Measurements from ENCODE around the gene RPL3.
A peak's percentile ranks its signal among the peaks of the same experiment; 100 is the strongest.

RPL3 gene

GRCh38 chr22:39293766-39294368 is 25.6 kb downstream of the RPL3 start:
- ChIA-PET CTCF (interaction anchor here (0.9 to 1.1 kb wide), 2 partner anchors 15 to 33 kb away, joined by 3 to 4 read pairs; no protein-coding TSS in a partner anchor), POLR2A (no interaction called here)
- TF ChIP-seq ZNF384 (IDR thresholded peaks at IDR 0.05), result no peak
- TF ChIP-seq PKNOX1 (IDR thresholded peaks at IDR 0.05), result no peak
- TF ChIP-seq LEF1 (IDR thresholded peaks at IDR 0.05; ENCODE audit: borderline replicate concordance), result no peak
- DNase-seq (ENCODE audit: extremely low spot score), result no peak

GRCh38 chr22:39292561-39293074 is 26.8 kb downstream of the RPL3 start:
- ChIA-PET CTCF (interaction anchor here (1.0 kb wide), 1 partner anchor 19 kb away, joined by 4 read pairs; no protein-coding TSS in a partner anchor), POLR2A (interaction anchor here (1.7 kb wide), 1 partner anchor 27 kb away, joined by 5 read pairs; the partner anchor contains the start of gene RPL3)
- peak; percentile 48 for DNase-seq (ENCODE audit: extremely low spot score)
- TF ChIP-seq TARDBP (IDR thresholded peaks at IDR 0.05), result no peak
- no peak for TF ChIP-seq ELF4 (IDR thresholded peaks at IDR 0.05)
- peak; percentile 61 for TF ChIP-seq L3MBTL2 (conservative IDR thresholded peaks at IDR 0.05)
- TF ChIP-seq PKNOX1 (IDR thresholded peaks at IDR 0.05), result no peak

- CTCF ChIA-PET, result interaction anchor here (1.0 kb wide), 1 partner anchor 19 kb away, joined by 4 read pairs; no protein-coding TSS in a partner anchor
- POLR2A ChIA-PET, result interaction anchor here (1.7 kb wide), 1 partner anchor 28 kb away, joined by 5 read pairs; the partner anchor contains the start of gene RPL3
- TF ChIP-seq ZNF384 (IDR thresholded peaks at IDR 0.05) (no peak), PKNOX1 (IDR thresholded peaks at IDR 0.05) (no peak), TARDBP (IDR thresholded peaks at IDR 0.05) (no peak), CTBP1 (IDR thresholded peaks at IDR 0.05; ENCODE audit: borderline replicate concordance) (no peak), ARNT (IDR thresholded peaks at IDR 0.05) (no peak), FOXA1 (IDR thresholded peaks at IDR 0.05) (no peak)
- no peak for DNase-seq (ENCODE audit: extremely low spot score)
Measured at GRCh38 chr22:39292031-39292462, 27.4 kb downstream of the RPL3 start.

GRCh38 chr22:39291523-39291922 is 27.9 kb downstream of the RPL3 start:
- POLR2A ChIA-PET, result interaction anchor here (1.7 kb wide), 1 partner anchor 28 kb away, joined by 5 read pairs; the partner anchor contains the start of gene RPL3
- CTCF ChIA-PET, result interaction anchor here (0.9 to 1.0 kb wide), 3 partner anchors 12 to 30 kb away, joined by 3 to 4 read pairs (median 3); no protein-coding TSS in a partner anchor

GRCh38 chr22:39290724-39291161 is 28.7 kb downstream of the RPL3 start:
- POLR2A ChIA-PET, result interaction anchor here (1.8 kb wide), 1 partner anchor 29 kb away, joined by 4 read pairs; the partner anchor contains the start of gene RPL3
- no peak for TF ChIP-seq L3MBTL2 (conservative IDR thresholded peaks at IDR 0.05)
- no peak for TF ChIP-seq ELF4 (IDR thresholded peaks at IDR 0.05)
- no peak for TF ChIP-seq FOXM1 (IDR thresholded peaks at IDR 0.05; ENCODE audit: borderline replicate concordance)
- no peak for TF ChIP-seq HDGF (IDR thresholded peaks at IDR 0.05; ENCODE audit: borderline replicate concordance)
- TF ChIP-seq FOXA1 (IDR thresholded peaks at IDR 0.05), result no peak
- TF ChIP-seq BHLHE40 (IDR thresholded peaks at IDR 0.05; ENCODE audit: borderline replicate concordance), result no peak
- TF ChIP-seq SUZ12 (IDR thresholded peaks at IDR 0.05), result no peak
- no peak for DNase-seq (ENCODE audit: extremely low spot score)
- CTCF ChIA-PET, result interaction anchor here (0.9 to 1.0 kb wide), 2 partner anchors 11 to 29 kb away, joined by 3 read pairs; no protein-coding TSS in a partner anchor

More at GRCh38 chr22:39291523-39291922, 27.9 kb downstream of the RPL3 start:
- TF ChIP-seq L3MBTL2 (conservative IDR thresholded peaks at IDR 0.05) (no peak), FOXA1 (IDR thresholded peaks at IDR 0.05) (no peak), ZNF384 (IDR thresholded peaks at IDR 0.05) (no peak), TARDBP (IDR thresholded peaks at IDR 0.05) (no peak), FOXM1 (IDR thresholded peaks at IDR 0.05; ENCODE audit: borderline replicate concordance) (no peak), CTBP1 (IDR thresholded peaks at IDR 0.05; ENCODE audit: borderline replicate concordance) (no peak), LEF1 (IDR thresholded peaks at IDR 0.05; ENCODE audit: borderline replicate concordance) (no peak), PKNOX1 (IDR thresholded peaks at IDR 0.05) (no peak), SUZ12 (IDR thresholded peaks at IDR 0.05) (no peak), SP1 (IDR thresholded peaks at IDR 0.05) (no peak), FOXK2 (IDR thresholded peaks at IDR 0.05) (no peak)
- no peak for DNase-seq (ENCODE audit: extremely low spot score)

GRCh38 chr22:39289975-39290720 is 29.3 kb downstream of the RPL3 start:
- ChIA-PET CTCF (interaction anchor here (1.0 kb wide), 1 partner anchor 29 kb away, joined by 3 read pairs; no protein-coding TSS in a partner anchor), POLR2A (interaction anchor here (1.8 kb wide), 1 partner anchor 29 kb away, joined by 4 read pairs; the partner anchor contains the start of gene RPL3)
- no peak for DNase-seq (ENCODE audit: extremely low spot score)
- TF ChIP-seq L3MBTL2 (conservative IDR thresholded peaks at IDR 0.05) (no peak), LEF1 (IDR thresholded peaks at IDR 0.05; ENCODE audit: borderline replicate concordance) (no peak), PKNOX1 (IDR thresholded peaks at IDR 0.05) (no peak), ZNF384 (IDR thresholded peaks at IDR 0.05) (no peak), CTBP1 (IDR thresholded peaks at IDR 0.05; ENCODE audit: borderline replicate concordance) (no peak), FOXM1 (IDR thresholded peaks at IDR 0.05; ENCODE audit: borderline replicate concordance) (no peak), FOXK2 (IDR thresholded peaks at IDR 0.05) (no peak), BHLHE40 (IDR thresholded peaks at IDR 0.05; ENCODE audit: borderline replicate concordance) (no peak), SP1 (IDR thresholded peaks at IDR 0.05) (no peak), ELF4 (IDR thresholded peaks at IDR 0.05) (no peak), NFRKB (IDR thresholded peaks at IDR 0.05) (no peak), ARNT (IDR thresholded peaks at IDR 0.05) (no peak), TARDBP (IDR thresholded peaks at IDR 0.05) (no peak), FOXA1 (IDR thresholded peaks at IDR 0.05) (no peak), SUZ12 (IDR thresholded peaks at IDR 0.05) (no peak)

Data from HEK293T (cell line).